NCI-H2081 (cell line): Measurements from ENCODE around the gene CTNNA3.
"Not testable (repeated sequence)": the region's sequence is repeated elsewhere in the genome, so short reads cannot be mapped to it uniquely, and the experiment has no call there.

Experiments
- DNase-seq, 2 experiments: peaks; one replicate each; lab custom pipeline; 2025; lab: John Stamatoyannopoulos, UW

Gene CTNNA3

DNA sequence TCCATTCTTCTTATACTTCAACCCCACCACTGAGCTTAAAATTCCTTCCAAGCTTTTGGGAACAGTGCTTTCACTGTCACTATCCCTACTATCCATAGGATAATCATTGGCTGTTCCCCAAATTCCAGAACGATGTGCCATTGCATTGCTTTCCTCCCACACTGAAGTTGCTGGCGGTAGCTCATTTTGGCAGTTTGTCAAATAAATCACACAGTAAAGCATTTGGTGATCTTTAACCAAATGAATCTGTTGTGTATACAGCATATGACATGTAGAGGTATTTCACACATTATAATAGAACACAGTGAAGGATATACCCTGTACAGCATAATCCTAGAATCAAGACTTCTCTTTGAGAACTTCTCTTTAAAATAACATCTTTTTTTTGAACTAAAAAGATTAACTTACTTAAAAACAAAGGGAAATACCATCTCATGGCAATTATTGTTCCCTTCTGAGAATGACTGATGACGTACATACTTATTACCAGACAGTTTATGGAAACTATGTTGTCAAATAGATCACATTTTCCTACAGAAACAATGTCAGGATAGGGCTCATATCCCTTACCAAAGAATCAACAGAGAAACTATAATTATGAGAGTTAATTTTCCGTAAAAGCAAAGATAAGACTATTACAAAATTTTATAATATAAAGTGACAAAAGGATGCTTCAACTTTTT is 93.6 kb downstream of the CTNNA3 start:
- no peak for DNase-seq

DNA sequence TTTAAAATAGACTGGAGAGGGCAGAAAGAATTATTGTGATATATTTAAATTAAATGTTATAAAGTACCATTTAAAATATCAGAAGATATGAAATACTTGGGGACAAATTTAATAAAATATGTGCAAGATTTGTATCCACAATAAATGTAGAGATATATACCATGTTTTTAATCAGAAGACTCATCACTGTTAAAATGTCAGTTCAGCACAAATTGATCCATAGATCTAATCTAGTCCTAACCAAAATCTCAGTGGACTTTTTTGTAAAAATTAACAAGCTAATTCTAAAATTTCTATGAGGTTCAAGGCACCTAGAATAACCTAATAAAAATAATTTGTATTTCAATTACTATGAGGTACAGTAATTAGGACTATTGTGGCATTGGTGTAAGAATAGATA is 96.4 kb downstream of the CTNNA3 start:
- no peak for DNase-seq

DNA sequence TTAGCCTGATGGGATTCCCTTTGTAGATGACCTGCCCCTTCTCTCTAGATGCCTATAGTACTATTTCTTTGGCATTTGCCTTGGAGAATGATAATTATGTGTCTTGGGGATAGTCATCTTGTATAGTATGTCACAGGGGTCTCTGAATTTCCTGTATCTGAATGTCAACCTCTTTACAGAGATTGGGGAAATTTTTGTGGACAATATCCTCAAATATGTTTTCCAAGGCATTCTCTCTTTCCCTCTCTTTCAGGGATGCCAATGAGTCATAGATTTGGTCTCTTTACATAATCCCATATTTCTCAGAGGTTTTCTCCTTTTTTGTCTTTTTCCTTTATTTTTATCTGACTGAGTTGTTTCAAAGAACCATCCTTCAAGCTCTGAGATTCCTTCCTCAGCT is 99.4 kb downstream of the CTNNA3 start:
- DNase-seq: no peak

DNA sequence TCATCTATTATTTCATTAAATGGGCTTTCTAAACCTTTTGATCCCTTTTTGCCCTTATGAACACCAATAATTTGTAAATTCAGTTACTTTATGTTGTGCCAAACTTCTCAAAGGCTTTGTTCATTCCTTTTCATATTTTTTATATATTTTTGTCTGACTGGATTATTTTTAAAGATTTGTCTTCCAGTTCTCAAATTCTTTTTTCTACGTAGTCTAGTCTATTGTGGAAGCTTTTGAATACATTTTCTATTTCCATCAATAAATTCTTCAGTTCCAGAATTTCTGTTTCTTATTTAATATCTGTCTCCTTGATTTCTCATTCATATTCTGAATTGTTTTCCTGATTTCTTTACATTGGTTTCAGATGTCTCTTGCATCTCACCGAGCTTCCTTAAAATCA is 108.2 kb downstream of the CTNNA3 start:
- DNase-seq: no peak

DNA sequence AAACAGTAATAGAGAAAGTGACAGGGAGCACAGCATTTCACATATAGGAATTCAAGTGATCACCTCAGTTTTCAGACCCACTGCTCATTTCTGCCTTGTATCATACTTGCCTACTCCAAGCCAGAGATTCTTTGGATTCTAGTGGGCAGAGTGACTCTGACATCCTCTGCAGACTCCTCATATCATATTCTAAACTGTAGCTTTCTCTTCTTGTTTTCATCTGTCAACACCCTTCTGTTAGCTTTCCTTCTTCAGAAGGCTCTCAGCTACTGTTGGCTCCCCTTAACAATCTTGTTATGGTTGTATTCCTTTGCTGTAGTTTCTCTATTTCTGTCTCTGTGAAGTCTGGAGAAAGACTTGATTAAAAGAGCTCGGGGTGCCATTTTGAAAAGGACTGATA is 120.5 kb downstream of the CTNNA3 start:
- no peak for DNase-seq

DNA sequence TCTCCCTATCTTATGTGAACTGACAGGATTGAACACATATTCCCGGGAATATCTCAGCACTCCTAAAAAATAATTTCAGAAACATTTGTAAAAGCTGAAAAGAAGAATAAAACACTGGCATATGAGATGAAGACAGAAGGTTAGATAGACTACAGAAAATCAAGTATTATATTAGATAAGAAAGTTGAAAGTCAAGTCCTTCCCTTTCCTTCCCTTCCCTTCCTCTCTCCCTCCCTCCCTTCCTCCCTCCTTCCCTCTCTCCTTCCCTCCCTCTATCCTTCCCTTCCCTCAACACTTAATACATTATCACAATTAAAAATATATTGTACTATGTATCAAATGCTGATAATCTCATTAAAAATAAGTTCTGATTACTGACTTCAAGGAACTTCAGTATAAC is 122.5 kb downstream of the CTNNA3 start:
- DNase-seq: no peak

DNA sequence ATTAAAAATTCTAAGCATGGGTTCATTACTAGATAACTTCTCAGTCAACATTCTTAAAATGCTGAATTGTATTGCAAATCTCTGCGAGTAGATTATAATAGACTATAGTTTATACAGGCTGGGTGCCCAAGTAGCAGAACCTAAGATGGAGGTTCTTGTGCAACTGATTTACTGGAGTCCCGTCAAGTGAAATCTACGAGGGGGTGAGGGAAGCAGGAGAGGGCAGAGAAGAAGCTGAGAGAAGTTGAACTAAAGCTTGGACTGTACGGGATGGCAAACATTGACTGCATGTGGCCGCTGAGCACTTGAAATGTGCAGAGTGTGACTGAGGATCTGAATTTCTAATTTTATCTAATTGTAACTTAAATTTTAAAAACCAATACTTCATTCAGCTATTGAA is 124.5 kb downstream of the CTNNA3 start:
- no peak for DNase-seq

DNA sequence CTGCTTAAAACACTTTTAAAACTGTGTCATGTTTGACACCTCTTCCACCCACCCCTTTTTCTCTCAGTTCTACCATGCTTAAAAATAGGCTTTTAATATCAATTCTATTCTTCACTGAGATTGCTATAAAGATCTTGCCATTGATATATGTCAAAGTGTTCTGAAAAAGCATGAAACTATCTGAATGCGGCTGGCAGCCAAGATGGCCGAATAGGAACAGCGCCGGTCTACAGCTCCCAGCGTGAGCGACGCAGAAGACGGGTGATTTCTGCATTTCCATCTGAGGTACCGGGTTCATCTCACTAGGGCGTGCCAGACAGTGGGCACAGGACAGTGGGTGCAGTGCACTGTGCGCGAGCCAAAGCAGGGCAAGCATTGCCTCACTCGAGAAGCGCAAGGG is 137.7 kb downstream of the CTNNA3 start:
- not testable (repeated sequence) for DNase-seq

DNA sequence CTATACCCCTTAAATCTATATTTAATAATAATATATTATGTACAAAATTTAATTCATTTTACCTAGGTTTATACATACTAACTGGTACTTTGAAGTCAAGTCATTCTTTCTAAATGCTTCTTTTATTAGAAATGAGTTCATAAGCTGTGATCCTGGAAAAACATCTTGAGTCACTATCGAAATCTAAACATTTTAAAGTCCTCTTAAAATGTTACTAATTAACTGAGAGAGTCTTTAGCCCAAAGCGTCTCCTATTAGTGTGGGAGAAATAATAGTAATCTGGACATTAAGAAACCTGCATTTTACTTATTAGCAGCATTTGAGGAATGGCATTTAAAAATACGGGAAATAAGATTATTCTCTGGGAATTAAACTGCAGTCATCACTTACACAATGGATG is 142.7 kb downstream of the CTNNA3 start:
- DNase-seq: no peak

DNA sequence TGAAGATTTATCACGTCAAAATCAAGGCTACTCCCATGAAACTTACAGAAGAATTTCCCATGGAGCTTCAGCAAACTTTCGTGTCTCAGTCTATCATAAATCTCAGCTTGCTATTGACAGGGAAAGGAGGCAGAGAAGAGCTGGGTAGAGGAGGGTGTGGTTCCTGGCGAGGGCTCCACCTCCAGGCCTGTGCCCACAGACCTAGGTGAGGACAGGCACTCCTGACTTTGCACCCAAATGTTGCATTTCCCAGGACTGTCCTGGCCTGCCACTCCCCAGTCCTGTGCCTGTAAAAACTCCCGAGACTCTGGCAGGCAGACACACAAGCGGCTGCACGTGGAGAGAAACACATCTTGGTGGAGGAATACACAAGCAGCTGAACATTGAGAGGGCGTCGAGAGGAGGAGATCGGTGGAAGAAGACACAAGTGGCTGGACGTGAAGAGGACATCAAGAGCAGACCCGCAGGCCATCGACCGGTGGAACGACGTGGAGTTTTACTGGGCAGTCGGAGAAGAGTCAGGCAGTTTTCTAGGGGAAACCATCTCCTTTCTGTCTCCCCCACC is 145.1 kb downstream of the CTNNA3 start:
- no peak for DNase-seq

DNA sequence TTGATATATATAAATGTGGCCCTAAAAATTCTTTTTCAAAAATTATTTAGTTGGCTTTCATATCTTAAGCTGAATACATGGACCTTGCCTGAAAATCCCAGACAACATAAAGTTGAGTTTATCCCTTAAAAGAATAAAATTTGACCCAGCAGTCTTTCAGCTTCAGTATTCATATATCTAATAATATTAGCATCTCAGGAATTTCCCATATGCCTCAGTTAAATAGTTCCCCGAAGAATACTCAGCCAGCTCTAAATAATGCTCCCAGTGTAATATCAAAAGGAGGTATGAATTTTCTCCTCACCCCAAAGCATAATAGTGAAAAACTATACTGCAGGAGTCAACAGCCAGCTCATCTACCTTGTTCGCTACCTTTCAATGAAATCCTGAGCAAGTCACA is 145.9 kb downstream of the CTNNA3 start:
- no peak for DNase-seq

DNA sequence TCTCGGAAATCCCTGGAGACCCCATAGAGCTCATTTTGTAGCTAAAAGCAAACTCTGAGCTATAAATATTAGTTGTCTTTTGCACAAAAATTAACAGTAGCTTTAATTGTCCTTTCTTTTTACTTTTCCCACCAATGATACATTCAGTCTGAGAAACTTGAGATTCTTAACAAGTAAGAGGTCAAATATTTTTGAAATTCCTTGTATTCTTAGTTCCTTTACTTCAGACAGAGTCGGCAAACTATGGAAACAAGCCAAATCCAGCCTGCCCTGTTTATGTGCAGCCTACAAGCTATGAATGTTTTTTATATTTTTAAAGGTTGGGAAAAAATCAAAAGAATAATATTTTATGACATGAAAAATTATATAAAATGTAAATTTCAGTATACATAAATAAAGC is 146.6 kb downstream of the CTNNA3 start:
- no peak for DNase-seq

DNA sequence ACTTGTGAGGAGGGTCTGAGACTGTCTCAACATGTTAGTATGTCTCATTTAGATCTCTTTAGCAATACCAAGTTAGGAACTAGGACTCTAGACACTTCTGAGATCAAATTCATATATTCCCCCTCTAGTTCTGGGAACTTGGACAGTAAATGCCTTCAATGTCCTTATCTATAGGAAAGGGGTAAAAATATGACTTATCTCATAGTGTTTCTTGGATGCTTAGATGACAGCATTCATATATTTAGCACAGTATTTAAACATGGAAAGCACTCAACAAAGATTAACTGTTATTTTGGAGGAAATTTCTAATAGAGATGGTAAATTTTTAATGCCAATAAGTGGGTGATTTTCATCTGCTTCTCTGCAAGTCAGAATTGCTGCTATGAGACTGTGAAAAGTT is 154.6 kb downstream of the CTNNA3 start:
- no peak for DNase-seq

DNA sequence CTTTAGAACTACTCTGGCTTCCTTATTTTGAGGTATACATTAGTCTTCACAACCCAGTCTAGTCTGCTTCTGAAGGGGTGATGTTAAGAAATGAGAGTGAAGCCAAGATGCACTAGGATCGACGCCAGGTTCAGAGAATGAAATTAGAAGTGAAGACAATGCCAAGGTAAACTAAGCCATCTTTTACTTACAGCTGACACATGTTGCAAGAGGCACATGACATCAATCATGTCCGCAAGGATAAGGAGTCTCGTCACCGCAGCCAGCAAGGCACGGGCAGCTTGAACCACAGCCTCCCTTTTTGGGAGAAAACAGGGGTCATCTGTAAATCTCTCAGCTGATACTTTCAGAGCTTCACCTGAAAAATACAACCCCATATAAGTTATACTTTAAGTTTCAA is 156.7 kb downstream of the CTNNA3 start:
- no peak for DNase-seq

DNA sequence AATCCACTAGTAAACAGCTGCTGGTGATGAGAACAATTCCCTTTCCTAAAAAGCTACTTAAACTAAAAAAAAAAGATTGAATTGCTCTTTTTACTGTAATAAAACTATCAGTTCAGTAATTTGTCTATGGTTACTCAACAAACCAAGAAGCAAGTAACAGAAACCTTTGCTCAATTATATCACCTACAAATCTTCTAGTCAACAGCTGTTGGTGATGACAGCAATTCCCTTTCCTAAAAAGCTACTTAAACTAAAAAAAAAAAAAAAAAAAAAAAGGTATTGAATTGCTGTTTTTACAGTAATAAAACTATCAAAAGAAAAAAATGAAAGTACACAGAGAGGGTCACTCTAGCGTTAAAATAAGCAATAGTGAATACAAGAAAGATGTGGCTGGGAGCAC is 158.1 kb downstream of the CTNNA3 start:
- DNase-seq: no peak

DNA sequence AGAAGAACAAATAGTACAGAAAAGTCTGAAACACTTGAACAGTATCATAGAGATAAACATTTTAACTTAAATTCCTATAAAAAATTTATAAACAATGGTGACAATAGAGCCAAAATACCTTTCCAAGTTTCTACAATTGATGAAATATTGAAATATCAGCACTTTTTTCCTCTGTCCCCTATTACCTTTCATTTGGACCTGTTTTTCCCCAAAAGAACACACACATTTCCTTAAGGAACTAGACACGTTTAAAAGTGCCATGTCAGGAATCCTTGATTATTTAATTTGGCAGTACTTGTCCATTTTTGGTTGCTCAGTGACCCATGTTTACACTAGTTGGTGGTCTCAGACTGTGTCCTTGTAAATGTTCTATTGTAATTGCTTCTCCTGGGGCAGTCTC is 162.6 kb downstream of the CTNNA3 start:
- DNase-seq: no peak

DNA sequence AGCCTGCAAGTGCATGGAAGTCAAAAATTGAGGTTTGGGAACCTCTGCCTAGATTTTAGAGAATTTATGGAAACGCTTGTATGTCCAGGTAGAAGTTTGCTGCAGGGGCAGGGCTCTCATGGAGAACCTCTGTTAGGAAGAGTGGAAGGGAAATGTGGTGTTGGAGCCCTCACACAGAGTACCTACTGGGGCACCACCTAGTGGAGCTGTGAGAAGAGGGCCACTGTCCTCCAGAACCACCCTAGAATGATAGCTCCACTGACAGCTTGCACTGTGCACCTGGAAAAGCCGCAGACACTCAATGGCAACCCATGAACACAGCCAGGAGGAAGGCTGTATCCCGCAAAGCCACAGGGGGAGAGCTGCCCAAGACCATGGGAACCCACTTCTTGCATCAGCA is 165.0 kb downstream of the CTNNA3 start:
- not testable (repeated sequence) for DNase-seq

DNA sequence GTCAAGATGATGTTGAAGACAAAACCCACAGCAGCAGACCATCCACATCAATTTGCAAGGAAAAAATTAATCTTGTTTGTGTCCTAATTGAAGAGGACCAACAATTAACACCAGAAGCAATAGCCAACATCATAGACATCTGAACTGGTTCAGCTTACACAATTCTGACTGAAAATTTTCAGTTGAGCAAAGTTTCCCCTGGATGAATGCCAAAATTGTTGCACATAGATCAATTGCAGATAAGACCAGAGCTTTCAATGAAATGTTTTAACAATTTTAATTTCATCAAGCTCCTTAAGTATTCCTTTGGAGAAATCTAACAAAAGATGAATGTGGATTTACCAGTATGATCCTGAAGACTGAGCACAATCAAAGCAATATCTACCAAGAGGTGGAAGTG is 168.6 kb downstream of the CTNNA3 start:
- no peak for DNase-seq

DNA sequence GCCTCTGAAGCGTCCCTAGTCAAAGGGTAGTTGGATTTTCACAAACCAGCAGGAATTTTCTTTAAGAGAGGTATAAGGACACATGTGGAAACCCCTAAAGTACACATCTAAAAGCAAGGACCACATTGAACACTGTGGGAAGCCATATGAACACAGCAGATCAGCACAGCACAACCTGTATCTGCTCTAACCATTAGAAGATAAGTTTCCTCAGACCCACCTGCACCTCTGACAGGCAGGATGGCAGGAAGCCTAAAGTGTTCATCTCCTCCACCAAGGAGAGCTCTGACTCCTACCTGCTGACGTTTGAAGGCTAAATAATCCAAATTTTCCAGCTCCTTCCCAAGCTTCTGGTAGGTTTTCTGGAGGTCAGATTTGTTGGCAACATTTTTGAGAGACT is 174.4 kb downstream of the CTNNA3 start:
- DNase-seq: no peak

DNA sequence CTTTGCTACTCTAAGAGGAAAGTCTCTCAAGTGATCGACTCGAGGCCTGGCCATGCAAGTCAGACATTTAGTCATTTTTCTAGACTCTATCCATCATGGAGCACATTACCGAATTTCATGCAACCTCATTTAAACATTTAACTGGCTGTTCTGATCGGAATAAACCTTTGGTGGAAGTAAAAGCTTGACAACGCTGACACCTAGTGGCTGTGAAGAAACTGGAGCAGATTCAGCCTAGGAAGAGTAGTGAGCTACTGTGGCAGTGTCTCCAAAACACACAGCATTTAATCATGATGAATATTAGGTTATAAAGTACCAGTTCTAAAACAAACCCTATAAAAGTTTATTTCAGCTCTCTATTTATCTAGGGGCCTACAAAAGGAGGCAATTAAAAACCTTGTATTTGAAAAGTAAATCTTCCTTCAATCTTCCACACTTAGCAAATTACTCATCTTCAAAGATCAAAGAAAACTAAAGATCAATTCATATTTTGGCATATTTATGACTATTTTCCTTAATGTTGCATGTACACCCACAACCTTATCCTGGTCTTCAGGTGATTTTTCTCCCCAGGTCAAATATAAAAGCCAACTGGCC is 175.0 kb downstream of the CTNNA3 start:
- peak; percentile 22 to 42 for DNase-seq

DNA sequence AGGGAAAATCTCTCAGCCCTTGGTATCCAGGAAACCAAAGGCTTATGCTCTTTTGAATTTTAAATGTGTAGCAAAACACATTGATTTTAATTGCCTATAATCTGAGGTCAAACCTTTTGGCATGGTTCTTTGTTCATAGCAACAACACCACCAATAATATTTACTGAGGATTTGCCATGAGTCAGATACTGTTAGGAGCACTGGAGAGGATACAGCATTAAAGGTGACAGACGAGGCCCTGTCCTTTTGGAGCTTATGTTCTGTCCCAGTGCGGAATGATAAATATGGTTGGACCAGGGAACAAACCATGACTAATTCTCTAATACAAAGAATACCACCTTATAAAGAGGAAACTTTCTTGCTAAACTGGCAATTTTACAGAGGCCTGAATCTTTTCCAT is 176.6 kb downstream of the CTNNA3 start:
- DNase-seq: no peak

DNA sequence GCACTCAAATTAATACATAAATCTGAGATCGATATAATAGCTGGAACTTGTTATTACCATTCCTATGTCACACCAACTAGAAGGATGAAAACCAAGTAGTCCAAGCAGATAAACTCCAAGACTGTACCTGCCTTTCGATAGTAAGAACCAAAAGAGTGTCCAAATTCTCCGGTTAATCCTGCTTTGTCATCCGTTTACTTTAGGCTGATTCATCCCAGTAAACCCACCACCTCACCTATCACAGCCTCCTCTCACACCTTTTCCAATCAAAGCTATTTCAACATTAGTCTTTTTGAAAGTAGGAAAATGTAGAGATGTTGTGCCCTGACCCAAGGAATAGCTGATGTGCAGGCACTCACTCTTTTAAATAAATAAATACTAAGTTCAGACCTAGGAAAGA is 177.2 kb downstream of the CTNNA3 start:
- DNase-seq: no peak

DNA sequence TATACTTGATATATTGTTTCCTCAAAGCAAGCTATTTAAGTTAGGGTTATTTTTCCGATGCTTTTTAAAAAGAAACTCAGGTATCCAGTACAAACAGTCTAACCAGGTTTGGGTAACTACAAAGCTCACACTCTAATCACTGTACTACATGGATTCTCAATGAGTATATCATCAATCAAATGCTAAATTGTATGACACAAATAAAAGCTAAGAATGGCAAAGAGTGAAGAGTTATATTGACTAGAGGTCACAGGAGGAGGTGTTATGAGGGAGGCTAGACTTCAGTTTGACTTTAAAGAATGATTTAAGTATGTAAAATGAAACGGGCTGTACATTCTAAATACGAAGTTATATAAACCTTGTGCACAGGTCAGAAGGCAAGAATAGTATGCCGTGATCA is 178.0 kb downstream of the CTNNA3 start:
- DNase-seq: no peak

DNA sequence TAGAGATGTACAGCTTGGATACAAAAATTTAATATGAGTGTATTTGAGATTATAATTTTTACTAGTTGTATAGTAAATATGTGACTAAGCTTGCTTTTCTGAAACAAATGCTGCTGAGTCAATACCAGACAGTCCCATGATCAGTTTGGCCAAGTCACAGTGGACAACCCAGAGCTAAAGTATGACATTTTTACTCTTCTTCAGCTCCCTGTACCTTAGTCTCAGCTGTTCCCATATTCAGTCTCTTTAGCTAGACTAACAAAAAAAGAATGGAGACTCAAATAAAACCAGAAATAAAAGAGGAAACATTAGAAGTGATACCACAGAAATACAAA is 189.3 kb downstream of the CTNNA3 start:
- DNase-seq: no peak
